ENCODE data around the gene ZFY. TPM values are rescaled to one million over a fixed set of nuclear protein-coding genes. Genes with fewer than 3 reads are reported as not detected.

The ZFY gene
- polyA plus RNA-seq, 1 of the 3 experiments (the other 2 are of a cell fraction): not detected

DNA sequence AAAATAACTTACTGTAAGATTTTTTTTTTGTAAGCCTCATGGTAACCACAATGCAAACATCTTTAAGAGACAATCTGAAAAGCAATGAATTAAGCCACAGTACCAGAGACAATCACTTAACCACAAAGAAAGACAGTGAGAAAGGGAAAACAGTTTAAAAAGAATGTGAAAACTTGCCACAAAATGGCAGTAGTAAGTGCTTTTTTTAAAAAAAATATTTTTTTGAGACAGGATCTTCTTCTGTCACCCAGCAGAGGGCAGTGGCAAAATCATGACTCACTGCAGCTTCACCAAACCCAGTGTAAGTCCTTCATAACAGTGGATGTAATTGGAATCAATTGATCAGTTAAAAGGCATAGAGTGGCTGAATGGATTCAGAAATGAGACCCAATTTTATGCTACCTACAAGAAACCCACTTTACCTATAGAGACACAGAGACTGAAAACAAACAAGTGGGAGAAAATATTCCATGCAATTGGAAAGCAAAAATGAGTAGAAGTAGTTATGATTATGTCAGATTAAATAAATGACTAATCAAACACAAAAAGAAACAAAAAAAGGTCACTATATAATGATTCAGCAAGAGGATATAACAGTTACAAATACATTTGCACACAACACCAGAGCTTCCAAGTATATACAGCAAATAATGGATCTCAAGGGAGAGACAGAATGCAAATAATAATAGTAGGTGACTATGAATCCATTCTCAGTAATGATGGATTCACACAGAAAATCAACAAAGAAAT lies 21.9 kb upstream of the ZFY start (continued):
- TF ChIP-seq, protein P1, sequence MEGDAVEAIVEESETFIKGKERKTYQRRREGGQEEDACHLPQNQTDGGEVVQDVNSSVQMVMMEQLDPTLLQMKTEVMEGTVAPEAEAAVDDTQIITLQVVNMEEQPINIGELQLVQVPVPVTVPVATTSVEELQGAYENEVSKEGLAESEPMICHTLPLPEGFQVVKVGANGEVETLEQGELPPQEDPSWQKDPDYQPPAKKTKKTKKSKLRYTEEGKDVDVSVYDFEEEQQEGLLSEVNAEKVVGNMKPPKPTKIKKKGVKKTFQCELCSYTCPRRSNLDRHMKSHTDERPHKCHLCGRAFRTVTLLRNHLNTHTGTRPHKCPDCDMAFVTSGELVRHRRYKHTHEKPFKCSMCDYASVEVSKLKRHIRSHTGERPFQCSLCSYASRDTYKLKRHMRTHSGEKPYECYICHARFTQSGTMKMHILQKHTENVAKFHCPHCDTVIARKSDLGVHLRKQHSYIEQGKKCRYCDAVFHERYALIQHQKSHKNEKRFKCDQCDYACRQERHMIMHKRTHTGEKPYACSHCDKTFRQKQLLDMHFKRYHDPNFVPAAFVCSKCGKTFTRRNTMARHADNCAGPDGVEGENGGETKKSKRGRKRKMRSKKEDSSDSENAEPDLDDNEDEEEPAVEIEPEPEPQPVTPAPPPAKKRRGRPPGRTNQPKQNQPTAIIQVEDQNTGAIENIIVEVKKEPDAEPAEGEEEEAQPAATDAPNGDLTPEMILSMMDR (IDR thresholded peaks at IDR 0.05): no peak
- TF ChIP-seq, protein P2, sequence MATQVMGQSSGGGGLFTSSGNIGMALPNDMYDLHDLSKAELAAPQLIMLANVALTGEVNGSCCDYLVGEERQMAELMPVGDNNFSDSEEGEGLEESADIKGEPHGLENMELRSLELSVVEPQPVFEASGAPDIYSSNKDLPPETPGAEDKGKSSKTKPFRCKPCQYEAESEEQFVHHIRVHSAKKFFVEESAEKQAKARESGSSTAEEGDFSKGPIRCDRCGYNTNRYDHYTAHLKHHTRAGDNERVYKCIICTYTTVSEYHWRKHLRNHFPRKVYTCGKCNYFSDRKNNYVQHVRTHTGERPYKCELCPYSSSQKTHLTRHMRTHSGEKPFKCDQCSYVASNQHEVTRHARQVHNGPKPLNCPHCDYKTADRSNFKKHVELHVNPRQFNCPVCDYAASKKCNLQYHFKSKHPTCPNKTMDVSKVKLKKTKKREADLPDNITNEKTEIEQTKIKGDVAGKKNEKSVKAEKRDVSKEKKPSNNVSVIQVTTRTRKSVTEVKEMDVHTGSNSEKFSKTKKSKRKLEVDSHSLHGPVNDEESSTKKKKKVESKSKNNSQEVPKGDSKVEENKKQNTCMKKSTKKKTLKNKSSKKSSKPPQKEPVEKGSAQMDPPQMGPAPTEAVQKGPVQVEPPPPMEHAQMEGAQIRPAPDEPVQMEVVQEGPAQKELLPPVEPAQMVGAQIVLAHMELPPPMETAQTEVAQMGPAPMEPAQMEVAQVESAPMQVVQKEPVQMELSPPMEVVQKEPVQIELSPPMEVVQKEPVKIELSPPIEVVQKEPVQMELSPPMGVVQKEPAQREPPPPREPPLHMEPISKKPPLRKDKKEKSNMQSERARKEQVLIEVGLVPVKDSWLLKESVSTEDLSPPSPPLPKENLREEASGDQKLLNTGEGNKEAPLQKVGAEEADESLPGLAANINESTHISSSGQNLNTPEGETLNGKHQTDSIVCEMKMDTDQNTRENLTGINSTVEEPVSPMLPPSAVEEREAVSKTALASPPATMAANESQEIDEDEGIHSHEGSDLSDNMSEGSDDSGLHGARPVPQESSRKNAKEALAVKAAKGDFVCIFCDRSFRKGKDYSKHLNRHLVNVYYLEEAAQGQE (IDR thresholded peaks at IDR 0.05; ENCODE audit: low read depth, low read length): no peak

DNA sequence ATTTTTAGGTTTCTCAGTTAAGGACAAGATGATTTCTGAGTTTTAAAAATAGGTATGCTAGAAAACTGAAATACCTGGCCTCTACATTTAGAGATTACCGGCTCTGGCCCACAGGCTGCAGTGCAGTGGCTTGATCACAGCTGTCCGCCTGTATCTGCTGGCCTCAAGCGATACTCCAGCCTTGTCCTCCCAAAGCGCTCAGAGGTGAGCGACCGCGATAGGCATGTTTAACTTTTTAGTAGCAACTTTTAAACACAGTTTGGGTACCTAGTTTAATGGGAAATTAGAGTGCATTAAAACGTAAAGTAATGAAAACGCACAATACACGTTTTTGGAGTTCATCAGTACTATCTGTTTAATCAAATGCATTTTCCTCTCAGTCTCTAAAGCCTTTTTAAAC lies 1.1 kb upstream of the ZFY start:
- no peak for DNase-seq
- H3K4me2 ChIP-seq: no peak overlapping the region
- H3K79me2 ChIP-seq (ENCODE audit: insufficient read depth): no peaks in the 10 kb centered on the region
- H3K9ac ChIP-seq: no peak overlapping the region
- H3K36me3 ChIP-seq (replicated peaks in 1 of 2; ENCODE audit: control insufficient read depth in 1 of 2, insufficient read depth in 2 of 2, low read length in 1 of 2): no peaks in the 10 kb centered on the region
- H3K27ac ChIP-seq (ENCODE audit: low read depth in 2 of 2, low read length in 1 of 2): no peak overlapping the region
- WGBS (ENCODE audit: low lambda C conversion rate): no CpG with 5 or more reads among the region's 10 CpGs
- no peaks in the 10 kb centered on the region for H3F3A ChIP-seq (replicated peaks; ENCODE audit: insufficient read depth)
- no peaks in the 10 kb centered on the region for H3K9me2 ChIP-seq
- ChIA-PET POLR2A (no interaction called here), CTCF (no interaction called here)
- no peaks in the 10 kb centered on the region for H3K4me1 ChIP-seq (ENCODE audit: control insufficient read depth in 1 of 2, insufficient read depth in 2 of 2, low read depth in 1 of 2, low read length in 1 of 2)
- H3K4me3 ChIP-seq (ENCODE audit: low read depth in 2 of 2, low read length in 1 of 2): no peak overlapping the region
- no peaks in the 10 kb centered on the region for H3K9me3 ChIP-seq
- H2AFZ ChIP-seq (ENCODE audit: low read depth): no peak overlapping the region
- no peaks in the 10 kb centered on the region for H3K27me3 ChIP-seq (ENCODE audit: insufficient read depth)
- no peaks in the 10 kb centered on the region for H4K20me1 ChIP-seq (ENCODE audit: insufficient read depth)
- TF ChIP-seq, protein P2 (IDR thresholded peaks at IDR 0.05; ENCODE audit: low read depth, low read length): no peak
- TF ChIP-seq, protein P3, sequence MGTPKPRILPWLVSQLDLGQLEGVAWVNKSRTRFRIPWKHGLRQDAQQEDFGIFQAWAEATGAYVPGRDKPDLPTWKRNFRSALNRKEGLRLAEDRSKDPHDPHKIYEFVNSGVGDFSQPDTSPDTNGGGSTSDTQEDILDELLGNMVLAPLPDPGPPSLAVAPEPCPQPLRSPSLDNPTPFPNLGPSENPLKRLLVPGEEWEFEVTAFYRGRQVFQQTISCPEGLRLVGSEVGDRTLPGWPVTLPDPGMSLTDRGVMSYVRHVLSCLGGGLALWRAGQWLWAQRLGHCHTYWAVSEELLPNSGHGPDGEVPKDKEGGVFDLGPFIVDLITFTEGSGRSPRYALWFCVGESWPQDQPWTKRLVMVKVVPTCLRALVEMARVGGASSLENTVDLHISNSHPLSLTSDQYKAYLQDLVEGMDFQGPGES (IDR thresholded peaks at IDR 0.05; ENCODE audit: low read depth, low read length): no peak
- no peak for TF ChIP-seq CHD2 (IDR thresholded peaks at IDR 0.05; ENCODE audit: low read length, partially characterized antibody)
- TF ChIP-seq, protein P4, sequence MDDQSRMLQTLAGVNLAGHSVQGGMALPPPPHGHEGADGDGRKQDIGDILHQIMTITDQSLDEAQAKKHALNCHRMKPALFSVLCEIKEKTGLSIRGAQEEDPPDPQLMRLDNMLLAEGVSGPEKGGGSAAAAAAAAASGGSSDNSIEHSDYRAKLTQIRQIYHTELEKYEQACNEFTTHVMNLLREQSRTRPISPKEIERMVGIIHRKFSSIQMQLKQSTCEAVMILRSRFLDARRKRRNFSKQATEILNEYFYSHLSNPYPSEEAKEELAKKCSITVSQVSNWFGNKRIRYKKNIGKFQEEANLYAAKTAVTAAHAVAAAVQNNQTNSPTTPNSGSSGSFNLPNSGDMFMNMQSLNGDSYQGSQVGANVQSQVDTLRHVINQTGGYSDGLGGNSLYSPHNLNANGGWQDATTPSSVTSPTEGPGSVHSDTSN (IDR thresholded peaks at IDR 0.05): no peak
- TF ChIP-seq GATA2 (CRISPR knock-in tag; IDR thresholded peaks at IDR 0.05): no peak
- TF ChIP-seq, protein P5, sequence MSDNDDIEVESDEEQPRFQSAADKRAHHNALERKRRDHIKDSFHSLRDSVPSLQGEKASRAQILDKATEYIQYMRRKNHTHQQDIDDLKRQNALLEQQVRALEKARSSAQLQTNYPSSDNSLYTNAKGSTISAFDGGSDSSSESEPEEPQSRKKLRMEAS (IDR thresholded peaks at IDR 0.05; ENCODE audit: low read depth): no peak
- no peak for TF ChIP-seq RCOR1 (IDR thresholded peaks at IDR 0.05; ENCODE audit: low read length)
- no peak for TF ChIP-seq ELF1 (IDR thresholded peaks at IDR 0.05)
- TF ChIP-seq, protein P6, sequence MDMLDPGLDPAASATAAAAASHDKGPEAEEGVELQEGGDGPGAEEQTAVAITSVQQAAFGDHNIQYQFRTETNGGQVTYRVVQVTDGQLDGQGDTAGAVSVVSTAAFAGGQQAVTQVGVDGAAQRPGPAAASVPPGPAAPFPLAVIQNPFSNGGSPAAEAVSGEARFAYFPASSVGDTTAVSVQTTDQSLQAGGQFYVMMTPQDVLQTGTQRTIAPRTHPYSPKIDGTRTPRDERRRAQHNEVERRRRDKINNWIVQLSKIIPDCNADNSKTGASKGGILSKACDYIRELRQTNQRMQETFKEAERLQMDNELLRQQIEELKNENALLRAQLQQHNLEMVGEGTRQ (IDR thresholded peaks at IDR 0.05; ENCODE audit: borderline replicate concordance, low read depth, low read length): no peak
- no peak for TF ChIP-seq POLR2AphosphoS5 (IDR thresholded peaks at IDR 0.05; ENCODE audit: low read depth, low read length)
- no peak for TF ChIP-seq SIN3A (IDR thresholded peaks at IDR 0.05; ENCODE audit: borderline replicate concordance, low read depth, low read length)
- TF ChIP-seq FOSL2 (IDR thresholded peaks at IDR 0.05; ENCODE audit: borderline replicate concordance, low read depth): no peak
- TF ChIP-seq TCF12 (IDR thresholded peaks at IDR 0.05): no peak
- no peak for TF ChIP-seq FOXM1 (IDR thresholded peaks at IDR 0.05; ENCODE audit: low read depth)
- no peak for TF ChIP-seq TEAD4 (IDR thresholded peaks at IDR 0.05; ENCODE audit: borderline replicate concordance, insufficient read depth)
- TF ChIP-seq RFX5 (IDR thresholded peaks at IDR 0.05; ENCODE audit: low read length): no peak

Data from SK-N-SH (cell line).